Activated B cell treated with CpG ODN at 0.5 μM for 24 hours (primary cell): ENCODE data around the gene PPIL6. TPM values are rescaled to one million over a fixed set of nuclear protein-coding genes. Genes with fewer than 3 reads are reported as not detected.
A peak's percentile ranks its signal among the peaks of the same experiment; 100 is the strongest.

ENCODE experiments used
- ATAC-seq: fragments of 200-7000 bp; cut with Tn5 transposase; one replicate; pipeline ENCODE4 v1.10.0; 2021; ENCODE audit warnings: low read depth, mild to moderate bottlenecking, moderate library complexity
- CTCF ChIA-PET: fragments of 350-600 bp; sonication (Branson Sonifier 250); formaldehyde crosslinking; loops from one replicate; lab custom pipeline; 2021; ENCODE audit warnings: antibody characterized with exemption; lab: Charles Lee
- POLR2A ChIA-PET: fragments of 350-600 bp; sonication (Branson Sonifier 250); formaldehyde crosslinking; loops from one replicate; lab custom pipeline; 2021; ENCODE audit warnings: antibody characterized with exemption; lab: Charles Lee
- DNase-seq: peaks from one replicate; pipeline ENCODE4 v3.0.0; 2022
- H3K27ac Mint-ChIP-seq: one replicate; pipeline ENCODE4 v1.8.0; 2020; ENCODE audit warnings: mixed read lengths
- H3K27me3 Mint-ChIP-seq: one replicate; pipeline ENCODE4 v1.8.0; 2021; ENCODE audit warnings: mixed read lengths
- H3K36me3 Mint-ChIP-seq: one replicate; pipeline ENCODE4 v1.8.0; 2021; ENCODE audit warnings: low read depth, mixed read lengths
- H3K4me1 Mint-ChIP-seq: one replicate; pipeline ENCODE4 v1.8.0; 2021; ENCODE audit warnings: mixed read lengths
- H3K4me3 Mint-ChIP-seq: one replicate; pipeline ENCODE4 v1.8.0; 2020; ENCODE audit warnings: mild to moderate bottlenecking, mixed read lengths
- H3K9me3 Mint-ChIP-seq: one replicate; pipeline ENCODE4 v1.8.0; 2020; ENCODE audit warnings: mixed read lengths
- CTCF ChIP-seq: fragments of 200-600 bp; IDR thresholded peaks from one replicate; pipeline ENCODE4 v1.8.0; 2022; ENCODE audit warnings: antibody characterized with exemption, mild to moderate bottlenecking
- intact Hi-C: fragments of 100-400 bp; cut with micrococcal nuclease; formaldehyde crosslinking; loops from one replicate; pipeline ENCODE4 v1.15.1; 2024
- total RNA-seq: library from RNA; stranded (reverse); gene quantifications from 2 replicates; pipeline ENCODE4 v1.2.3, GENCODE V29; 2022

Gene PPIL6
- total RNA-seq, 1 donor from 2014 or later: 0.91 TPM

GRCh38 chr6:109360281-109360680, 80.1 kb downstream of the PPIL6 start:
- CTCF ChIA-PET: no interaction called here
- no peak for ATAC-seq
- no peak overlapping the region for H3K27ac Mint-ChIP-seq
- no peaks in the 10 kb centered on the region for H3K27me3 Mint-ChIP-seq
- peaks cover 86% of the 10 kb centered on the region for H3K36me3 Mint-ChIP-seq
- POLR2A ChIA-PET: interaction anchor here (2.1 kb wide), 1 partner anchor 22 kb away, joined by 10 read pairs; the partner anchor contains the start of gene CD164
- no peak for DNase-seq
- no peak overlapping the region for H3K4me3 Mint-ChIP-seq
- H3K9me3 Mint-ChIP-seq: no peaks in the 10 kb centered on the region
- intact Hi-C loops: no loop called here
- peaks cover 26% of the 10 kb centered on the region for H3K4me1 Mint-ChIP-seq
- no peak for TF ChIP-seq CTCF

DNA sequence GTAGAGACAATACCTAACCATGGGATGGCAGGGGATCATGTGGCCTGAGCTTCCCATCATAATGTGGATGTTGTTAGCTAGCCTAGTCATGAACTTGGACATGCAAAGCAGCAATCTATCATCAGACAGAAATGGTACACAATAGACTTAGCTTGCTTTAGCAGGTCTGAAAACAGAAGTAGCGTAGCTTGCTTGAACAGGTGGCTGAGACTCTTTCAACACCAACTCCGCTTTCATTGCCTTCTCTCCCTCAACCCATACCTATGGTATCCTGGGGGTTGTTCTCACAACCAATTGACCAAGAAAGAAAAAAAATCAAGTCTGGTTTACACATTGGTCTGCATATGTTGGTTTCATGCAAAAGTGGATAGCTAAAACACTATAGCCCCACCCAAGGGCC, 81.2 kb downstream of the PPIL6 start:
- intact Hi-C loops: no loop called here
- Mint-ChIP-seq H3K27ac (no peak overlapping the region), H3K4me3 (no peak overlapping the region), H3K27me3 (no peaks in the 10 kb centered on the region), H3K36me3 (peaks cover 86% of the 10 kb centered on the region), H3K9me3 (no peaks in the 10 kb centered on the region), H3K4me1 (peaks cover 26% of the 10 kb centered on the region)
- DNase-seq: no peak
- ChIA-PET CTCF (no interaction called here), POLR2A (no interaction called here)
- no peak for ATAC-seq
- no peak for TF ChIP-seq CTCF

GRCh38 chr6:109358204-109358603, 82.2 kb downstream of the PPIL6 start:
- no peak for TF ChIP-seq CTCF
- Mint-ChIP-seq H3K4me3 (no peak overlapping the region), H3K9me3 (no peaks in the 10 kb centered on the region), H3K27ac (no peak overlapping the region), H3K36me3 (peaks cover 85% of the 10 kb centered on the region), H3K4me1 (peaks cover 26% of the 10 kb centered on the region), H3K27me3 (no peaks in the 10 kb centered on the region)
- ChIA-PET CTCF (no interaction called here), POLR2A (no interaction called here)
- intact Hi-C loops: no loop called here
- DNase-seq (no peak), ATAC-seq (peak; percentile 18)

GRCh38 chr6:109356237-109356636, 84.2 kb downstream of the PPIL6 start:
- intact Hi-C loops: no loop called here
- Mint-ChIP-seq H3K27me3 (no peaks in the 10 kb centered on the region), H3K27ac (no peak overlapping the region), H3K4me3 (no peak overlapping the region), H3K36me3 (peaks cover 78% of the 10 kb centered on the region), H3K9me3 (no peaks in the 10 kb centered on the region), H3K4me1 (peaks cover 26% of the 10 kb centered on the region)
- no peak for TF ChIP-seq CTCF
- DNase-seq: no peak
- ATAC-seq: no peak
- ChIA-PET POLR2A (no interaction called here), CTCF (no interaction called here)

GRCh38 chr6:109351231-109352130, 88.9 kb downstream of the PPIL6 start:
- intact Hi-C loops: no loop called here
- Mint-ChIP-seq H3K4me3 (no peak overlapping the region), H3K4me1 (no peaks in the 10 kb centered on the region), H3K27ac (no peak overlapping the region), H3K27me3 (no peaks in the 10 kb centered on the region), H3K9me3 (no peaks in the 10 kb centered on the region), H3K36me3 (peaks cover 37% of the 10 kb centered on the region)
- ChIA-PET CTCF (no interaction called here), POLR2A (interaction anchor here (1.5 kb wide), 1 partner anchor 31 kb away, joined by 6 read pairs; the partner anchor contains the start of gene CD164)
- ATAC-seq: no peak
- no peak for TF ChIP-seq CTCF
- no peak for DNase-seq
